Stimulated activated CD4-positive, alpha-beta T cell treated with anti-CD3 and anti-CD28 coated beads, Interleukin-1b, Interleukin-23, amount 100 ng/mL, for 48 hours (primary cell): ENCODE results near the gene LRRC2.
"Not testable (repeated sequence)": the region's sequence is repeated elsewhere in the genome, so short reads cannot be mapped to it uniquely, and the experiment has no call there.

Experiments
- DNase-seq: peaks from one replicate; pipeline ENCODE4 v3.0.0-alpha.2; 2020

LRRC2 gene

DNA sequence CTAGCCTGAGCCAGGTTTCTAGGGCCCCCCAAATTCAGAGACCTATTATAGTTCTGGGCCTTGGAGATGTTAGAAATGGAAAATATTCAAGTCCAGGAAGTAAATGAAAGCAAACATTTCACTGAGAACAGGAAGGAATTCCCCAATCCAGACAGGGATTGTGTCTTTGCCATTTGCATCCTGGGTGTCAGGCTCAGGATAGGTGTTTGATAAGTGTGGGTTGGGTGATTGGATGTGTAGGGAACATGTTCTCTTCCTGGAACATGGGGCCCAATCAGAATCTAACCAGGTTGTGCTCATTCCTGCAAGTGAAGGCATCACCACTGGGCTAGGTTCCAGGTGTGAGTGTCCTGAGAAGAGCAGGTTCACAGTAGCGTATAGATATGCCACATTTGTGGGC lies 14.6 kb upstream of the LRRC2 start:
- no peak for DNase-seq

GRCh38 chr3:46579756-46580286 lies 13.7 kb upstream of the LRRC2 start:
- DNase-seq = no peak

DNA sequence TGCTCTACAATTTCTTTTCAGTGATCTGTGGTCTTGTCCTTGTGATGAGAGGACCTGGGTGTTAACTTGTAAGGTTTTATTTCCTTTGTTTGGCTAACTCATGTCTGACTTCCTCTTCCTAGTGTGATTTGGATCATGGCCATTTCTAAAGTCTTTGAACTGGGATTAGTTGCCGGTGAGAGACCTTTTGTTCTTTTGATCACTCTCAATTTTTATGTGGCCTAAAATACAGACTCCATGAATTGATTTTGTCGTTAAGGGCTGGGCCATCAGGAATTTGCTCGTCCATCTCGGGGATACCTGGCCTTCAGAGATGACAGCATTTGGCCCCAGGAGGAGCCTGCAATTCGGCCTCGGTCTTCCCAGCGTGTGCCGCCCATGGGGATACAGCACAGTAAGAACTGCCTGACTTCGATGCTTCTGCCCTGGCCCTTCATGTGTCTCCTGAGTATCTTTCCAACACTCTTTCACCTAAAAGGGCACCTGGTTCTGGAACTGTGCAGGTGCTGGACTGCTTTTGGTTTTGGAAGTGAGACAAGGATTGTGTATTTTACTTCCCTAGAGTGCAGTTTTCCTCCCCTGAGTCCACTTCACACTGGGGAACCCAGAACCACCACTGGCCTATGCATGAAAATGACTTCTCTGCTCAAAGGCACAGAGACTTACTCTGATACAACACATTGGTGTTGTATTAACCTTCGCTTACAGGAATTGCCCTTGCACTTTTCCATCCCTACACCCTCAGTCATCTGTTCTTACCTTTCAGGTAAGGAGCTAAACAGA lies 13.1 kb upstream of the LRRC2 start:
- no peak for DNase-seq

- DNase-seq = not testable (repeated sequence)
Observed at GRCh38 chr3:46577580-46578249, 11.6 kb upstream of the LRRC2 start.

DNA sequence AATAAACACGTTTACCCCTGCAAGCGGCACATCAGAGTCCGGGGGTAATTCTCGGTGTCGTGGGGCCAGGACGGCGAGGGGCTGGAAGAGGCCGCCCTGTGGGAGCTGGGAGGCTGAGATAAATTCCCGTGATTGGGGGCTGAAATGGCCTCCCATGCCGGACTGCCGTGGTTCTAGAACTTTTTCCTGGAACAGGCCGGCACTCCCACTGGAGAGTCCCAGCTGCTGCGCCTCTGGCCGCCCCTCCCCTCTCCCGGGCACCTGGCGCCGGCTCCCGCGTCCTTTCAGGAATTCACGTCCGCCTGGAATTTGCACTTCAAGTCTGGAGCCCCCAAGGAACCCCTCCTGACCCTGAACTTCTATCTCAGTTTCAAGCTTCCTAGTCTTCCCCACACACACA lies 10.8 kb upstream of the LRRC2 start:
- no peak for DNase-seq

GRCh38 chr3:46576386-46576785 lies 10.3 kb upstream of the LRRC2 start:
- no peak for DNase-seq

- DNase-seq = no peak
Observed at GRCh38 chr3:46575577-46576222, 9.6 kb upstream of the LRRC2 start.

DNA sequence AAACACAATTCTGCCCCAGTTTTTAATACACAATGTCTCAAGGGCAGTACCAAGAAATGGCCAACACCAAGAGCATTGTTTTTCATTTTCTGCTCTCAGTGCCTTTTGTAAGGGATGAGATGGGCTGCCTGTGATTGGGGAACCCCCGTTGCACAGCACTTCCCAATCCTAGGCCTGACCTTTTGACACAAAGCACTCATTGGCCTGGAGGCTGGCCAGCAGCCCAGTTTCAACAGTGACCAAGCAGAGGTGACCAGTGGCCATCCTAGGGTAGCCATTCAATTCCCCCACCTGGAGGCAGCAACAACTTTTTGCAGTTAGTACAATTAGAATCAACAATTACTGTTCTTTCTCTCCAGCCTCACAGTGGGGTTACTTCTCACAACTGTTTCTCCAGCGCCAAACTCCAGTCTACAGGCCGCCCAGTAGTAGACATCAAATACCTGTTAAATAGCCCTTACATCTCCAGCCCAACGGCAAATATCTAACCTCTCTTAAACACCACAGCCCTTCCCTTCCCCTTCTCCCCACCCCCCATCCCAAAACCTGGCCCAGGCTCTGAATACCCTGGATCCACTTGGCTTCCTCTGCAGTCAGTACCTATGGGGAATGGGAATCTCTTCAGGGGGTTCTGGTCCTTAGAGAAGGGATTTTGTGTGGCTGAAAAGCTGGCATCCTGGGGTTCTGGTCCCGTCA lies 8.9 kb upstream of the LRRC2 start:
- DNase-seq = no peak

GRCh38 chr3:46574243-46574646 lies 8.1 kb upstream of the LRRC2 start:
- DNase-seq = no peak

- no peak for DNase-seq
Observed at GRCh38 chr3:46573701-46574100, 7.6 kb upstream of the LRRC2 start.

- DNase-seq = no peak
Observed at GRCh38 chr3:46571684-46572083, 5.6 kb upstream of the LRRC2 start.

- DNase-seq = no peak
Observed at GRCh38 chr3:46565607-46566039, 479 bp downstream of the LRRC2 start.

DNA sequence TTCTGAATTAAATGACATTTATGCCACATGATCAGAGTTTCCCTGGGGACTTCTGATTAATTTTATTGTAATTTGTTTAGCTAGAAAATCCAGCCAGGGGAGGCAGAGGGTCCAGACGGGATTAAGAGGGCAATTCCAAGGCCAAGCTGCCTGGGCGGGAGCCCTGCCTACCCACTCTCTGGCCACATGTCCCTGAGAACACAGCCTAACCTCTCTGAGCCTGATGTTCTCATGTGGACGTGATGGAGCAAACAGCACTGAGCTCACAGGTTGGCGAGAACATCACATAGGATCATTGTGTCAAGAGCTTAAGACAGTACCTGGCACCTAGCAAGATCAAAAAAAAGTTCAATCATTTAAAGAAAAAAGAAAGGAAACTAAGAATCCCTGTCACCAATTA lies 1.0 kb downstream of the LRRC2 start:
- no peak for DNase-seq

GRCh38 chr3:46564190-46565021 lies 1.7 kb downstream of the LRRC2 start:
- no peak for DNase-seq

- no peak for DNase-seq
Observed at GRCh38 chr3:46561951-46562350, 4.2 kb downstream of the LRRC2 start.

GRCh38 chr3:46561511-46561910 lies 4.6 kb downstream of the LRRC2 start:
- no peak for DNase-seq

DNA sequence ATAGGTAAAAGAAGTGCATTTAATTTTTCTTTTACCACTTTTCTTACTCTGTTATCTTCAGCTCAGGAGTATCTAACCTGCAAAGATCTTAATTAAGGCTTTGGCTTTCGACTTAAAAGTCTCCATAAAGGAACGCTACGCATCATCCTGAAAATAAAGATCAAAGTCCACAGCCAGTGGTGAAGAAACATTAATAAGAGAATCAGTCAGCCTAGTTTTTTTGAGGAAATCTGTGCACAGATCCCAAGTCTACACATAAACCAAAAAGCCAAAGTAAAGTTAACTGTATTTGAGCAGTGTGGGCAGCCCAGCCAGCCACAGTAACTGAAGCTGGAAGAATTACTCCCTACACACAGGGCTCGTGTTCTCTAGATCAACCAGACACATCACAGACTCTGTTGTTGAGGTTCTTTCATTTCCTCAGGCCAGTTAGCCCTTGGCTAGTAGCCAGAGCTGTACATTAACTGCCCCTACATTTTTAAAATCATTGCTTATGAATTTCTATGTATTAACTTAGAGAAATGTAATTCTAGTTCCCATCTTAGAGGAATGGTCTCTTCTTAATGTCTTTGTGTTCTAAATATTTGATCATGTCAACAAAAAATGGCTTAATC lies 6.9 kb downstream of the LRRC2 start:
- DNase-seq = no peak

- peak; percentile 69 for DNase-seq
Observed at GRCh38 chr3:46558184-46559043, 7.7 kb downstream of the LRRC2 start.

DNA sequence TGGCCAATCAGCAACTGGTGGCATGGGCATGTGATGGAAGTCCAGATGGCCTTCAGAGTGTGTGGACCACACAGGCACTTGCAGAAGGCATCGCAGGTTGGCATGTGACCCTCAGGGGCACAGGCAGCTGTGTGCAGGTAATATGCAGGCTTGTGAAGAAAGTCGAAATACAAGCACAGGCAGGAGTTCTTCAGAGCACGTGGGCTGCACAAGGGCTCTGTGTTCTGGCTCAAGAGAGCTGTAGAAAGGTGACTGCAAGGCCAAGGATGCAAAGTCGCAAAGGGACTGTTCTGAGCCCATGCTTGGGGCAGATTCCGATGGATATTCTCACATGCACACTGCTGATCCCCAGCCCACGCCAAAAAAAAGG lies 8.3 kb downstream of the LRRC2 start:
- DNase-seq = no peak

DNA sequence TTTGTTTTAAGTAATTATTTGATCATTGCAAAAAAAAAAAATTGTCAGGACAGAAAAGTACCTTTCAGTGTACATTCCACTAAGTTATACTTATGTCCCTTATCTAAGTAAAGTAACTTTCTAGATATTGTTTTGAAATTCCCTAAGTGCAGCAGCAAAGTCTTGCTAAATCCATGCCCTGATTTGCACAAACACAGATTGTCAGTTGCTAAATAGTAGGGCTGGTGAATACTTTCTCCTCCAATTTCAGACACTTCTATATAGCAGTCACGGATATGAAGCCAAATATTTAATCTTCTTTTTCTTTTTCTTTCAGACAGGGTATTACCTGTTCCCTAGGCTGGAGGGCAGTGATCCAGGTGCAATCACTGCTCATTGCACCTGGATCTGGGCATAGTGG lies 12.9 kb downstream of the LRRC2 start:
- no peak for DNase-seq

GRCh38 chr3:46552538-46552937 lies 13.6 kb downstream of the LRRC2 start:
- no peak for DNase-seq
